Stimulated activated CD4-positive, alpha-beta T cell treated with anti-CD3 and anti-CD28 coated beads, TNF-alpha, amount 100 ng/mL, for 48 hours (primary cell): ENCODE results near the gene BTBD2.

Source experiments
- DNase-seq, 3 donors: peaks; one replicate each; pipeline ENCODE4 v3.0.0-alpha.2; 2020; ENCODE audit warnings: low read depth in 3 of 3

BTBD2 gene

GRCh38 chr19:1986357-1987162, 29.0 kb downstream of the BTBD2 start:
- no peak for DNase-seq

- DNase-seq, result no peak
These were observed 29.7 kb downstream of the BTBD2 start for GRCh38 chr19:1985588-1986356.

- no peak for DNase-seq
These were observed 31.2 kb downstream of the BTBD2 start for GRCh38 chr19:1984357-1984756.

- DNase-seq, result no peak
These were observed 34.3 kb downstream of the BTBD2 start for GRCh38 chr19:1981253-1981652.

GRCh38 chr19:1980809-1981181, 34.7 kb downstream of the BTBD2 start:
- no peak for DNase-seq

GRCh38 chr19:1980091-1980808, 35.3 kb downstream of the BTBD2 start:
- no peak for DNase-seq

- no peak for DNase-seq
These were observed 35.9 kb downstream of the BTBD2 start for GRCh38 chr19:1979642-1980041.

GRCh38 chr19:1979017-1979416, 36.5 kb downstream of the BTBD2 start:
- DNase-seq, result no peak

- no peak for DNase-seq
These were observed 37.1 kb downstream of the BTBD2 start for GRCh38 chr19:1978346-1978894.

GRCh38 chr19:1977120-1977519, 38.4 kb downstream of the BTBD2 start:
- no peak for DNase-seq

- DNase-seq, result no peak
These were observed 40.4 kb downstream of the BTBD2 start for GRCh38 chr19:1975162-1975480.

GRCh38 chr19:1974381-1975161, 40.9 kb downstream of the BTBD2 start:
- DNase-seq, result no peak

GRCh38 chr19:1970806-1971502, 44.6 kb downstream of the BTBD2 start:
- DNase-seq, result no peak

GRCh38 chr19:1970003-1970805, 45.3 kb downstream of the BTBD2 start:
- no peak for DNase-seq

GRCh38 chr19:1969176-1970002, 46.1 kb downstream of the BTBD2 start:
- no peak for DNase-seq

GRCh38 chr19:1968279-1969175, 47.0 kb downstream of the BTBD2 start:
- no peak for DNase-seq

- no peak for DNase-seq
These were observed 48.4 kb downstream of the BTBD2 start for GRCh38 chr19:1967087-1967608.

- no peak for DNase-seq
These were observed 52.8 kb downstream of the BTBD2 start for GRCh38 chr19:1962674-1963073.
